Subcutaneous adipose tissue (tissue), 4 donors: Measurements from ENCODE around the gene NOS1AP. TPM values are rescaled to one million over a fixed set of nuclear protein-coding genes. Genes with fewer than 3 reads are reported as not detected.

Experiments
- total RNA-seq, 4 donors: library from RNA; depleted of rRNA; stranded (reverse); fragments of >200 nt; gene quantifications; one replicate each; pipeline ENCODE4 v1.1.0, GENCODE V29; 2016
- TF ChIP-seq, protein P1 (sequence below): fragments of 450-650 bp; IDR thresholded peaks from one replicate; pipeline ENCODE4 v1.5.1; 2016; ENCODE audit warnings: low read depth, mild to moderate bottlenecking, control low read depth, antibody characterized with exemption, moderate library complexity

The NOS1AP gene
- total RNA-seq, 4 donors from 2014 or later = 0.51 to 5.1 (median 0.96) TPM

- TF ChIP-seq, protein P1, sequence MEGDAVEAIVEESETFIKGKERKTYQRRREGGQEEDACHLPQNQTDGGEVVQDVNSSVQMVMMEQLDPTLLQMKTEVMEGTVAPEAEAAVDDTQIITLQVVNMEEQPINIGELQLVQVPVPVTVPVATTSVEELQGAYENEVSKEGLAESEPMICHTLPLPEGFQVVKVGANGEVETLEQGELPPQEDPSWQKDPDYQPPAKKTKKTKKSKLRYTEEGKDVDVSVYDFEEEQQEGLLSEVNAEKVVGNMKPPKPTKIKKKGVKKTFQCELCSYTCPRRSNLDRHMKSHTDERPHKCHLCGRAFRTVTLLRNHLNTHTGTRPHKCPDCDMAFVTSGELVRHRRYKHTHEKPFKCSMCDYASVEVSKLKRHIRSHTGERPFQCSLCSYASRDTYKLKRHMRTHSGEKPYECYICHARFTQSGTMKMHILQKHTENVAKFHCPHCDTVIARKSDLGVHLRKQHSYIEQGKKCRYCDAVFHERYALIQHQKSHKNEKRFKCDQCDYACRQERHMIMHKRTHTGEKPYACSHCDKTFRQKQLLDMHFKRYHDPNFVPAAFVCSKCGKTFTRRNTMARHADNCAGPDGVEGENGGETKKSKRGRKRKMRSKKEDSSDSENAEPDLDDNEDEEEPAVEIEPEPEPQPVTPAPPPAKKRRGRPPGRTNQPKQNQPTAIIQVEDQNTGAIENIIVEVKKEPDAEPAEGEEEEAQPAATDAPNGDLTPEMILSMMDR = no peak
Measured at GRCh38 chr1:162275622-162276175, 206.2 kb downstream of the NOS1AP start.

- TF ChIP-seq, protein P1 = no peak
Measured at GRCh38 chr1:162276493-162276892, 207.0 kb downstream of the NOS1AP start.

DNA sequence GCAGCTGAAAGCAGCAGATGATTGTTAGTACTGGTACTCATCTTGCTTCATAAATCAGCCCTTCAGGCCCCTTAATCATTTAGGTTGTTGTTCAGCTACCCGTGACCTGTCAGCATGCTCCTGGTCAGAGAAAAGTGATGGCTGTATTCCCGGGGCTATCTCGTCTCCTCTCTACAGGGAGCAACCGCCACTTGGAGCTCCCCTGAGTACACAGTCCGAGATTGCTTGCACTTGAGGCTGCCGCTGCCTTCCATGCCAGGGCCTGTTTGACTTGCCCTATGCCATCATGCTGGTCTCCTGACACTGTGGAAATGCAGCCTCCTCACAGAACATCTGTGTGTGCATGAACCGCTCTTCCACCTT is 209.6 kb downstream of the NOS1AP start:
- TF ChIP-seq, protein P1 = no peak

DNA sequence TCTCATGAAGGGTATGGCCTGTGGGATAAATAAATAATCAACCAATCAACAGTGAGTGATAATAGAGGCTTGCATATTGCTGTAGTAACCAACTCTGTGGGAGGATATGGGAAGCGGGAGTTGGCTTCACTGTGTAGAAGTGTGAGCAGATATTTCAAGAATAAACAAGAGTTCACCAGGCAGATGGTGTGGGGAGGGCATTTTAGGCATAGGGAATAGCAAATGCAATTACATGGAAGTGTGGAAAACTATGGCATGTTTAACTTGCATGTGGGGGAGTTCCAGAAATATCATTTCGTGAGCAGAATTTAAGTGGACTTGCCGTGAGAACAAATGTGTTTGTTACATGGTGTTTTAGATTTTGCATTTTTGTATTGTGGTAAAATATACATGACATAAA is 211.9 kb downstream of the NOS1AP start:
- TF ChIP-seq, protein P1 = no peak

- TF ChIP-seq, protein P1 = no peak
Measured at GRCh38 chr1:162283657-162284056, 214.2 kb downstream of the NOS1AP start.

DNA sequence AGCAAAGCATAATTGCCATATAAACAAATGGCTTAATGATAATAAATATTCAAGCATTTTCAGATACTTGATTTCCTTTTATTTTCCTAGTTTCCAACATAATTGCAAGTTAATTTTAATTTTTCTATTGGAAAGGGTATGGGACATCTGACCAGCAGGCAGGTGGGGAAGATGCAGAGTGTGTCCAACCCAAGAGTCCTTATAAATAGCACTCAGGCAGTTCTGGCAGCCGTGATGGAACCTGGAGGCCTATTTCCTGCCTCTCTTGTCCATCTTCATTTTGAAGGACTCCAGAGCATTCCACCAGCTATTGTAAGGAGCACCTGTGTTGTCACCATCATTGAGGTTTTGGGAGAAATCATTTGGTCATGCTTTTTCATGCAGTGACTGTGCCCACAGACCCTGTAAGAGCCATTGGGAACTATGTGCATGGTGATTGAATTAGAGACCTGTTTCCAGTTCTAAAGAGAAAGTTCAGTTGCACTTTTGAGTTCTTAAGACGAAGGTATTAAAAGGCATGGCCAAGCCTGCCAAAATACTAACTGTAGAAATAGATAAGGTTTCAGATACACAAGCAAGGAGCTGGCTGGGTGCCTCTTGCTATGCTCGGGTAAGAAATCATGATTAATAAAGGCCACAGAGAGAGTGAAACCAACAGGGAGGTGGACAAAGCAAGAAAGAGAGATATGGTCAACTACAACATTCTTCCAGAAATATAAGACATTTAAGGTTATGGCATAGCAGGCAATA is 214.9 kb downstream of the NOS1AP start:
- TF ChIP-seq, protein P1 = no peak

DNA sequence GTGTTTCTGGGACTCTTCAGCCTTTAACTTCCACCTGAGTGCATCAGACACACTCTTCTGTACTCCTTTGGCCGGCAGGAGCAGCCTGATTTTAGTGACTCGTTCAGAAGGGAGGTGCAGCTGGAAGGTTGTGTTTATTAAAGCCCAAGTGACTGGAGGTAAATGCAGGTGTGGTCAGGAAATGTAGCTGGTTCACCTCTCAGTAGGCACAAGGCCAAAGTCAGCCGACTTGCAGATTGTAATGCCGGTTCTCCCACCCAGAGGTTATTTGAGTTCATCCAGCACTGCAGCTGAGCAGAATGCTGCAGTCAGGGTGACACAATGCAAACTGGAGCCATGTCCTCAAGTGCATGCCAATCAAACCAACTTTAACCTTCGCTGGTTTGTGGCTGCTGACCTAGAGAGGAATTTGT is 215.7 kb downstream of the NOS1AP start:
- TF ChIP-seq, protein P1 = no peak
